ENCODE results near the gene TNFSF10. TPM values are rescaled to one million over a fixed set of nuclear protein-coding genes. Genes with fewer than 3 reads are reported as not detected.
"Not testable (repeated sequence)": the region's sequence is repeated elsewhere in the genome, so short reads cannot be mapped to it uniquely, and the experiment has no call there.

Gene TNFSF10
- total and polyA plus RNA-seq, 9 of the 15 experiments (the other 6 are each of a cell fraction or from before 2014, with no cell fraction given), result 0.07 to 1.3 (median 0.27) TPM; not detected in 1

- H3K4me1 ChIP-seq (replicated peaks in 1 of 2; ENCODE audit: control insufficient read depth in 2 of 2, insufficient read depth in 2 of 2, low read length in 2 of 2); H3K36me3 ChIP-seq (ENCODE audit: control insufficient read depth, insufficient read depth, low read length); CTCF ChIA-PET (ENCODE audit: low intra/inter-chr PET ratio); H3K79me2 ChIP-seq (ENCODE audit: control insufficient read depth, insufficient read depth, low read length); H4K20me1 ChIP-seq (replicated peaks; ENCODE audit: control insufficient read depth, insufficient read depth, low read length); H3K9me1 ChIP-seq (ENCODE audit: control insufficient read depth, insufficient read depth, low read length); H3K9me3 ChIP-seq (replicated peaks; ENCODE audit: control insufficient read depth, insufficient read depth, low read depth, low read length); intact Hi-C loops (cut with micrococcal nuclease); H3K27me3 ChIP-seq (ENCODE audit: control insufficient read depth in 2 of 2, insufficient read depth in 2 of 2, low read length in 2 of 2); in situ Hi-C loops (cut with MboI); ATAC-seq; H3K27ac ChIP-seq (ENCODE audit: extremely low read depth, low read depth, low read length); H3K4me2 ChIP-seq (ENCODE audit: insufficient read depth, low read length); H2AFZ ChIP-seq (ENCODE audit: low read depth, low read length); FAIRE-seq; H3K9ac ChIP-seq (ENCODE audit: insufficient read depth in 1 of 2, low read depth in 2 of 2, low read length in 2 of 2); H3K4me3 ChIP-seq; POLR2A ChIA-PET; BruUV-seq (replicated peaks); DNase-seq (ENCODE audit: extremely low read depth in 1 of 4, low spot score in 3 of 4): not testable (repeated sequence)
- 14% methylated on average over 2 of the region's 2 CpGs for WGBS (ENCODE audit: insufficient coverage, low coverage, missing lambda C conversion rate)
- peak; percentile 45 for TF ChIP-seq RBM25 (IDR thresholded peaks at IDR 0.05; ENCODE audit: low read depth, low read length, severe bottlenecking)
- TF ChIP-seq ZNF146 (CRISPR knock-in tag; IDR thresholded peaks at IDR 0.05; ENCODE audit: unreplicated experiment), result peak; percentile 91
- TF ChIP-seq ADNP (tag; IDR thresholded peaks at IDR 0.05), result 0 out of 2 replicates have a peak, but pooled peaks have one; percentile 19
These were observed 43.6 kb upstream of the TNFSF10 start for GRCh38 chr3:172566785-172567184.

GRCh38 chr3:172564499-172564898 is 41.3 kb upstream of the TNFSF10 start:
- 45% methylated on average over 5 of the region's 5 CpGs for WGBS (ENCODE audit: insufficient coverage, low coverage, missing lambda C conversion rate)
- CTCF ChIA-PET (ENCODE audit: low intra/inter-chr PET ratio), result no interaction called here
- no TSS peak for BruUV-seq (replicated peaks)
- TF ChIP-seq ZNF174 (CRISPR knock-in tag; IDR thresholded peaks at IDR 0.05) (no peak), ZNF143 (CRISPR knock-in tag; IDR thresholded peaks at IDR 0.05) (no peak), TAF15 (IDR thresholded peaks at IDR 0.05; ENCODE audit: low read depth, low read length) (no peak), JUND (IDR thresholded peaks at IDR 0.05; ENCODE audit: borderline replicate concordance, low read depth, low read length) (no peak), JUND (tag; IDR thresholded peaks at IDR 0.05; ENCODE audit: borderline replicate concordance, low read depth, low read length) (no peak), ZNF764 (CRISPR knock-in tag; IDR thresholded peaks at IDR 0.05; ENCODE audit: low read depth) (no peak), NR1H2 (CRISPR knock-in tag; IDR thresholded peaks at IDR 0.05) (no peak), ZFX (CRISPR knock-in tag; IDR thresholded peaks at IDR 0.05) (no peak), ZSCAN32 (CRISPR knock-in tag; IDR thresholded peaks at IDR 0.05) (no peak), YY1 (IDR thresholded peaks at IDR 0.05; ENCODE audit: borderline replicate concordance in 1 of 3, control insufficient read depth in 1 of 3, extremely low read depth in 1 of 3, insufficient read depth in 3 of 3, insufficient read length in 1 of 3, insufficient replicate concordance in 2 of 3, low read depth in 1 of 3, low read length in 2 of 3) (no peak), ZNF274 (IDR thresholded peaks at IDR 0.05; ENCODE audit: borderline replicate concordance, low read depth, low read length) (no peak), HMGN3 (IDR thresholded peaks at IDR 0.05; ENCODE audit: borderline replicate concordance, extremely low read depth, insufficient read length, low read depth, low read length) (no peak), SIN3B (IDR thresholded peaks at IDR 0.05; ENCODE audit: low read depth) (no peak), POLR2G (IDR thresholded peaks at IDR 0.05; ENCODE audit: low read depth, low read length) (no peak)

More at GRCh38 chr3:172564499-172564898, 41.3 kb upstream of the TNFSF10 start:
- Histone ChIP-seq H3K36me3 (ENCODE audit: control insufficient read depth, insufficient read depth, low read length) (no peaks in the 10 kb centered on the region), H2AFZ (ENCODE audit: low read depth, low read length) (no peak overlapping the region), H3K9ac (ENCODE audit: insufficient read depth in 1 of 2, low read depth in 2 of 2, low read length in 2 of 2) (no peak overlapping the region), H3K79me2 (ENCODE audit: control insufficient read depth, insufficient read depth, low read length) (no peaks in the 10 kb centered on the region), H3K9me3 (replicated peaks; ENCODE audit: control insufficient read depth, insufficient read depth, low read depth, low read length) (no peaks in the 10 kb centered on the region), H3K9me1 (ENCODE audit: control insufficient read depth, insufficient read depth, low read length) (no peaks in the 10 kb centered on the region), H3K4me3 (no peak overlapping the region), H3K27me3 (ENCODE audit: control insufficient read depth in 2 of 2, insufficient read depth in 2 of 2, low read length in 2 of 2) (no peaks in the 10 kb centered on the region), H3K4me2 (ENCODE audit: insufficient read depth, low read length) (no peak overlapping the region), H3K27ac (ENCODE audit: extremely low read depth, low read depth, low read length) (no peak overlapping the region), H4K20me1 (replicated peaks; ENCODE audit: control insufficient read depth, insufficient read depth, low read length) (no peaks in the 10 kb centered on the region), H3K4me1 (replicated peaks in 1 of 2; ENCODE audit: control insufficient read depth in 2 of 2, insufficient read depth in 2 of 2, low read length in 2 of 2) (peaks cover 4 to 8% of the 10 kb centered on the region in 2 experiments; a peak in 3 of 5 replicates)
- DNase-seq (ENCODE audit: extremely low read depth in 1 of 4, low spot score in 3 of 4) (no peak), FAIRE-seq (no peak), ATAC-seq (no peak)
- intact Hi-C loops (cut with micrococcal nuclease), result no loop called here
- POLR2A ChIA-PET, result no interaction called here
- in situ Hi-C loops (cut with MboI), result no loop called here

All from K562 (cell line).